ENCODE data around the gene NSDHL.

The NSDHL gene

GRCh38 chrX:152892999-152893891 lies 62.4 kb downstream of the NSDHL start:
- no peak for DNase-seq (ENCODE audit: low read depth in 1 of 2, low spot score in 1 of 2)

GRCh38 chrX:152893980-152894610 lies 63.2 kb downstream of the NSDHL start:
- no peak for DNase-seq (ENCODE audit: low read depth in 1 of 2, low spot score in 1 of 2)

GRCh38 chrX:152895121-152895520 lies 64.3 kb downstream of the NSDHL start:
- no peak for DNase-seq (ENCODE audit: low read depth in 1 of 2, low spot score in 1 of 2)

- no peak for DNase-seq (ENCODE audit: low read depth in 1 of 2, low spot score in 1 of 2)
Measured at GRCh38 chrX:152895724-152896420, 65.0 kb downstream of the NSDHL start.

- DNase-seq (ENCODE audit: low read depth in 1 of 2, low spot score in 1 of 2) = no peak
Measured at GRCh38 chrX:152896450-152896849, 65.6 kb downstream of the NSDHL start.

- DNase-seq (ENCODE audit: low read depth in 1 of 2, low spot score in 1 of 2) = no peak
Measured at GRCh38 chrX:152897222-152898131, 66.6 kb downstream of the NSDHL start, which contains the start of gene ZNF185. Gene ZNF185, plus strand, starts transcription at chrX:152898067. Its CDS starts 16,423 bp downstream, at chrX:152914490.

GRCh38 chrX:152898442-152898841 lies 67.6 kb downstream of the NSDHL start:
- no peak for DNase-seq (ENCODE audit: low read depth in 1 of 2, low spot score in 1 of 2)

GRCh38 chrX:152899111-152899873 lies 68.4 kb downstream of the NSDHL start:
- no peak for DNase-seq (ENCODE audit: low read depth in 1 of 2, low spot score in 1 of 2)

- no peak for DNase-seq (ENCODE audit: low read depth in 1 of 2, low spot score in 1 of 2)
Measured at GRCh38 chrX:152899874-152900719, 69.2 kb downstream of the NSDHL start.

GRCh38 chrX:152900937-152901445 lies 70.1 kb downstream of the NSDHL start:
- DNase-seq (ENCODE audit: low read depth in 1 of 2, low spot score in 1 of 2) = no peak

GRCh38 chrX:152901816-152902501 lies 71.1 kb downstream of the NSDHL start:
- DNase-seq (ENCODE audit: low read depth in 1 of 2, low spot score in 1 of 2) = no peak

GRCh38 chrX:152902502-152902820 lies 71.6 kb downstream of the NSDHL start:
- no peak for DNase-seq (ENCODE audit: low read depth in 1 of 2, low spot score in 1 of 2)

- no peak for DNase-seq (ENCODE audit: low read depth in 1 of 2, low spot score in 1 of 2)
Measured at GRCh38 chrX:152903589-152903988, 72.7 kb downstream of the NSDHL start.

GRCh38 chrX:152904151-152905080 lies 73.6 kb downstream of the NSDHL start:
- DNase-seq (ENCODE audit: low read depth in 1 of 2, low spot score in 1 of 2) = peak; percentile 4 to 10

GRCh38 chrX:152905081-152905420 lies 74.2 kb downstream of the NSDHL start:
- no peak for DNase-seq (ENCODE audit: low read depth in 1 of 2, low spot score in 1 of 2)

- no peak for DNase-seq (ENCODE audit: low read depth in 1 of 2, low spot score in 1 of 2)
Measured at GRCh38 chrX:152907084-152907651, 76.3 kb downstream of the NSDHL start.

GRCh38 chrX:152908486-152908885 lies 77.6 kb downstream of the NSDHL start:
- no peak for DNase-seq (ENCODE audit: low read depth in 1 of 2, low spot score in 1 of 2)

All from activated CD4-positive, alpha-beta T cell treated with anti-CD3 and anti-CD28 coated beads, Interleukin-2, amount 50 U/mL, for 24 hours (primary cell).